ENCODE data around the gene SETDB2. TPM values are rescaled to one million over a fixed set of nuclear protein-coding genes. Genes with fewer than 3 reads are reported as not detected.

Gene SETDB2
- total RNA-seq, 1 donor from 2014 or later: 9.9 TPM

DNA sequence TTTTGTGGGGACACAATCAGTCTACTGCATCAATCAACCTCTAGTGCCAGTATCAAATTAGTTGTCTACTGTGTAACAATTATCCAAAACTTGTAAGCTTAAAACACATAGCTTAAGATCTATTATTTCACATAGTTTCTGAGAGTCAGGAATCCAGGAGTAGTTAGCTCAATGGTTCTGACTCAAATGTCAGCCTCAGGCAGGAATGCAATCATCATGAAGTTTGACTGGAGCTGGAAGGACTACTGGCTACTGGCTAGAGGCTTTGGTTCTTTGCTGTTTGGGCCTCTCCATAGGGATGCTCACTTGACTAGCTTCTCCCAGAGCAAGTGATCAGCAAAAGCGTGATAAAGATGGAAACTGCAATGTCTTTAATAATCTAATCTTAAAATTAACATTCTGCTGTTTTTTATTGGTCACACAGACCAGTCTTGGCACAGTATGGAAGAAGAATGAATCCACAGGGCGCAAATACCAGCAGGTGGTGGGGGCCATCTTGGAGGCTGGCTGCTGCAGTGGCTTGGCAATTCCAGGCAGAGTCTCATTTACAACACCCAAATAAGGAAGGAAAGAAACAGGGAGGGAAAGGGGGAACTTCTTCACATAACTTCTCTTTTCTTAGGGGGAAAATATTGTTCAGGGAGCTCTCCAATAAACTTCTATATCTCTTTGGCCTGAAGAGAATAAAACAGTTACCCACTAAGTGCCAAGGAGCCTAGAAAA is 15.9 kb upstream of the SETDB2 start:
- no peak for DNase-seq

DNA sequence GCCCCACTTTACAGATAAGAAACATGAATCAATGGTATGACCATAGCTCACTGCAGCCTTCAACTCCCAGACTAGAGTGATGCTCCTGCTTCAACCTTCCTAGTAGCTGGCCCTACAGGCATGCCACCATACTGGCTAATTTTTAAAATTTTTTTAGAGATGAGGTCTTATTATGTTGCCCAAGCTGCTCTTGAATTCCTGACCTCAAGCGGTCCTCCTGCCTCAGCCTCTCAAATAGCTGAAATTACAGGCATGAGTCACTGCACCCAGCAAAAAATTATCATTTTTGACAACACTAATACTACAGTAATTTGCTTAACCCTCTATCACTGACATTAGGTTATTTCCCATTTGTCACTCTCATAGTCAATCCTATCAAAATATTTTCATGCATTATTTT is 15.0 kb upstream of the SETDB2 start:
- no peak for DNase-seq

DNA sequence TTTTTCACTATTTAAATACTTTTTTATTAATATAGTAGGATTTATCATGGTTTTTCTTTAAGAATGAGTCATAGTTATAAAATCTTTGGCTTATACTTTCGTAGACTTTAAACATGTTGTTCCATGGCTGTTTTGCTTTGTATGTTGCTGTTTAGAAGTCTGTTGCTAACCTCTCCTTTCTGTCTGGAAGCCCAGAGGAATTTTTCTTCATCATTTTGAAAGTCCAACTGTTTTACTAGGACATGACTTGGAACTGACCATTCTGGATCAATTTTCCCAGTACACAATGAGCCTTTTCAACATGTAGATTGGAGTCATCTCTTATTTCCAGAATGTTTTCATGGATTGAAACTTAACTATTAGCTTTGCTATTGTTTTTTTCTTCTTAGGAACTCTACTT is 8.1 kb upstream of the SETDB2 start:
- DNase-seq: peak; percentile 20

DNA sequence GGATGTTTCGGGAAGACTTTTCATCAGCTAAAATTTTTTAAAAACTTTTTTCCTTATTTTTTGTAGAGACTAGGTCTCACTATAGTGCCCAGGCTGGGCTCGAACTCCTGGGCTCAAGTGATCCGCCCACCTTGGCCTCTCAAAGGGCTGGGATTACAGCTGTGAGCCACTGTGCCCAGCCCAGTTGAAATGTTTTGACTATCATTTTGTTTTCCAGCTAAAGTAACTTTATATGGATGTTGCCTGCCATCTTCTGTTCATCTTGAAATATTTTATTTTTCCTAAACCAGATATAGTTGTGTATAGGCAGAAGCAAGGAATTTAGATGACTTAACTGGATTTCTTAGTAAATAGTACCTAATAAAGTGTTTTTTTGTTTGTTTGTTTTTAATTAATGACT is 7.2 kb upstream of the SETDB2 start:
- DNase-seq: peak; percentile 23

DNA sequence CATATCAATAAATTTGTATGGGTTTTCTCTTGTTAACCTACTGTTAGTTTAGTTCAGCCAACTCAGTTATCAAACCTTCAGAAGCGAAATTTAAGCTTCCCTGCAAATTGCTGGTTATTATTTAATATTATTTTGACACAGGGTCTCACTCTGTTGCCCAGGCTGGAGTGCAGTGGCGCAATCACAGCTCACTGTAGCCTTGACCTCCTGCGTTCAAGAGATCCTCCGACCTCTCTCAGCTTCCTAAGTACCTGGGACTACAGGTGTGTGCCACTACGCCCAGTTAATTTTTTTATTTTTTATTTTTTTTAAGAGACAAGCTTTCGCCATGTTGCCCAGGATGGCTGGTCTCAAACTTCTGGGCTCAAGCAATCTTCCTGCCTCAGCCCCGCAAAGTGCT is 6.4 kb upstream of the SETDB2 start:
- no peak for DNase-seq

DNA sequence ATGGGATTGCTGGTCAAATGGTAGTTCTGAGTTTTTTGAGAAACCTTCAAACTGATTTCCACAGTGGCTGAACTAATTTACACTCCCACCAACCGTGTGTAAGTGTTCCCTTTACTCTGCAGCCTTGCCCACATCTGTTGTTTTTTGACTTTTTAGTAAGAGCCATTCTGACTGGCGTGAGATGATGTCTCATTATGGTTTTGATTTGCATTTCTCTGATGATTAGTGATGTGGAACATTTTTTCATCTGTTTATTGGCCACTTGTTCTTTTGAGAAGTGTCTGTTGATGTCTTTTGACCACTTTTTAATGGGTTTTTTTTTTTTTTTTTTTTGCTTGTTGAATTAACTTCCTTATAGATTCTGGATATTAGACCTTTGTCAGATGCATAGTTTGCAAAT is 4.5 kb upstream of the SETDB2 start:
- no peak for DNase-seq

DNA sequence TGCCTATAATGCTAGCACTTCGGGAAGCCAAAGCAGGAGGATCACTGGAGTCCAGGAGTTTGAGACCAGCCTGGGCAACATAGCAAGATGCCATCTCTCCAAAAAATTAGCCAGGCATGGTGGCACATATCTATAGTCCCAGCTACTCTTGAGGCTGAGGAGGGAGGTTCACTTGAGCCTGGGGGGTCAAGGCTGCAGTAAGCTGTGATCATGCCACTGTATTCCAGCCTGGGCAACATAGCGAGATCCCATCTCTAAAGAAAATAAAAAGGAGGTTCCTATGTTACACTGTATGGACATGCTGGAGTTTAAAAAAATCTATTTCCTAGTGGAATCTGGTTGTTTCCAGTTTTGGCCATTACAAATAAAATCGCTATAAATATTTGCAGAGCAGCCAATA is 2.8 kb upstream of the SETDB2 start:
- DNase-seq: no peak

DNA sequence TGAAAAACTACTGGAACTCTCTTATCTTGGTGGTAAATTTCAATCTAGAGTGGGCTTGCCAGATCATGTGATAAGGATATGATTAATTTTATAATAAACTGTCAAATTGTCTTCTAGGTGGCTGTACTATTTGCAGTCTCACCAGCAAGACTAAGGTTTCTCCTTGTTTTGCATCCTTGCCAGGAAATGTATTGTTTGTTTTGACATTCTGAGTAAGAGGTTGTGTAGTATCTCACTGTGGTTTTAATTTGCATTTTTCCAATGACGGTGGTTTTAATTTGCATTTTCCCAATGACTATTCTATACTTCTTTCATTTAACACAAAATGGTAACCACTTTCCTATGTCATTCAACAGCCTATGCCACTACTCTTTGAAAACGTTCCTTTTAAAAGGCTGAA is 2.2 kb upstream of the SETDB2 start:
- peak; percentile 4 for DNase-seq

DNA sequence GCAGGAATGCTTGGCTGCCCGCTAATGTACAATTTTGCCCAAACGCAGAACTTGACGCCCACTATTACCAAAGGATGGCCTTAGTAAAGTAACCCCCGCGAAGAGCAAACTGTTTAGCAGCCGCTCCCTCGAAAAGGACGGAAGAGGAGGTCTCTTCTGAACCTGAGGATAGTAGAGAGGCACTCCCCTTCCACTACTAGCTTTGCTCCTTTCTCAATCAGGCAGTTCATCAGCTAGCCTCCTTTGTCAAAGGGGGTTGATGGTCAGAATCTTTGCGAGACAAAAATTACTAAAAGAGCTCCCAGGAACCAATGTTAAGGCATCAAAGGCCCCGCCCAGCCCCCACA is 744 bp upstream of the SETDB2 start:
- DNase-seq: peak; percentile 29

DNA sequence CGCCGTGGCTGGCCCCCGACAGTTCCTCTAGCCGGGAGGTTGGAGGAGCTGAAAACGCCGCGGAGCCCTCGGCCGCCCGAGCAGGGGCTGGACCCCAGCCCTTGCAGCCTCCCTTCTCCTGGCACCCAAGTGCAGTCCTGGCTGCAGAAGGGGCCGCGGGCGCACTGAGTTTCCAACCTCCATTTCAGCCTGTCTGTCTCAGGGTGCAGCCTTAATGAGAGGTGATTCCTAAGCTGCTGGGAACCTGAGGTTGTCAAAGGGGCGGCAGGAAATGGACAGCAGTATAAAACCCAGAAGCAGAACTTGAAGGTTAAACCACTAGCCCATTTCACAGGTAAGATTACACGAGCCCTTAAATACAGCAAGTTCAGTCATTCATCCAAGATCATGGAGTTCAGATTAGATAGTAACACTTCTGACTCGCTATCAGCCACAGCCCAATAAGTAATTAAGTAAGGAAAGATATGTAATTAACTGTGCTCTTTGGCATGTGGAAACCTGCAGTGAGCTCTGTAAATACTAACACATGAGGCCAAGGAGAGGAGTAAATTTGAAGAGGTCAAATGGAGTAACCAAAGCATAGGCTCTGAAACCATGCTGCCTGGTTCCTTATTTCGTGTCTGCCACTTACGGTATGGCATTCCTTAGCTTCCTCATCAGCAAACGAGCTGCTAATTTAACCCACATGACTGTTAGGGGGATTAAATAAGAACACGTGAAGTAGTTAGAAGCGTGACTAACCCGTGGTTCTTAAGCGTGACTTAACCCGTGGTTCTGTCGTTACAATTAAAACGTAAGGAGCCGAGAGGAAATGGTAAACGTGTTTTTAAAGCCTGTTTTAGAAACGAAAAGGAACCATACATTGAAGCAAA is 686 bp downstream of the SETDB2 start:
- DNase-seq: peak; percentile 68

DNA sequence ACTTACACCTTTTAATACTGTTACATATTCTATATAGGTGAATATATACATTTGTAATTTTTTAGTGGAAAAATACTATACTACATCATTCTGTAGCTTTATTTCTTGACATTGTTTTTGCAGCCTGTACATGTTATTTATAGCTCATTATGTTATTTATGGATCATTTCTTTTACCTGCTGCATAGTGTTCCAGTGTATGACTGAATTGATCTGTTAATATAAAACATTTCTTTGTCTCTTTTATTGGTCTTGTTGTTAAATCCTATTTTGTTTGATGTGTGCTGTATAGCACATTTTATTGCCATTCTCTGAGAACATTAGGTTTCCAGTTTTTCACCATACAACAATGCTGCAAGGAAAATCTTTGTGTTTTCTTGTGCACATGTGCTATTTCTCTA is 2.4 kb downstream of the SETDB2 start:
- no peak for DNase-seq

DNA sequence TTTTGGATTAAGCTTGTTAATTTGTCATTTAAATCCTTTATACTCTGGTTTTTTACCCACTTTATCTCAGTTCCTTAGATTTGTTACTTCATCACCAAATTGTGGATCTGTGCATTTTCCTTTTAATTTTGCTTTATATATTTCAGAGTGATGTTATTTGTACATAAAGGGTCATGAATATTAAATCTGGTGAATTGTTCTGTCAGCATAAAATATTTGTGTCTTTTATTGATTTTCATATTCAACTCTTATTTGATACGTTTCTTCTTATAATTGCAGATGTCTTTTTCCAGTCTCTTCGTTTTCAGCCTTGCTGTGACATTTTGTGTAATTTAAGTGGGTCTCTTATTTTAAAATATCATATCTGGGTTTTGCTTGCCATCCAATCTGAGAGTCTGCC is 4.7 kb downstream of the SETDB2 start:
- DNase-seq: no peak

DNA sequence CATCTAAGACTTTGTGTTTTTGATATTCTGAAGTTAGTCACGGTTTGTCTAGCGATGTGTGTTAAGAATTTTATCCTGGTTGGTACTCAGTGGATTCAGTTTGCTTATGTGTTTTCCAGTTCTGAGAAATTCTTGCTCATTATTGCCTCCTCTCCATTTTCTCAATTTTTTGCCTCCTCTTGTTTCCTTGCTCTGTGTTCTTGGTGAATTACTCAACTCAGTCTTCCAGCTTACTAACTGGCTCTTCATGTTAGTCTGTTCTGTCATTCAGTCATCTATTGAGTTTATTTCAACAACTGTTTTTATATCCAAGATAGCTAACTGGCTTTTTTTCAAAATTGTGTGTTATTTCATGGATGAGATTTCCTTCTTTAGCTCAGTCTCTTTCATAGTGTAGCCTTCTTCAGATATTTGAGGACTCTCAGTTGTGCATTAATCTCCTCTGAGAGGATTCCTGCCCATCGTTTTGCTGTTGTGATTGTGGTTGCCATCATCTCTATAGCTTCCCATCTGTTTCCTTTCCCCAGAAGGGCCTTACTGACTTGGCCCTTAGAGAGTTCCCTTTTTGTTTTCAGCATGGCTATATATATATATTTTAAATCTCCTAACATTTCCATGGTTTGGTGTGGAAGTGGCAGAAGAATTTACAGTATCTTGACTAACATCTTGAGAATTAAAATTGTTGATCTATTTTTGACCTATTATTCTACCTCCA is 6.2 kb downstream of the SETDB2 start:
- no peak for DNase-seq

DNA sequence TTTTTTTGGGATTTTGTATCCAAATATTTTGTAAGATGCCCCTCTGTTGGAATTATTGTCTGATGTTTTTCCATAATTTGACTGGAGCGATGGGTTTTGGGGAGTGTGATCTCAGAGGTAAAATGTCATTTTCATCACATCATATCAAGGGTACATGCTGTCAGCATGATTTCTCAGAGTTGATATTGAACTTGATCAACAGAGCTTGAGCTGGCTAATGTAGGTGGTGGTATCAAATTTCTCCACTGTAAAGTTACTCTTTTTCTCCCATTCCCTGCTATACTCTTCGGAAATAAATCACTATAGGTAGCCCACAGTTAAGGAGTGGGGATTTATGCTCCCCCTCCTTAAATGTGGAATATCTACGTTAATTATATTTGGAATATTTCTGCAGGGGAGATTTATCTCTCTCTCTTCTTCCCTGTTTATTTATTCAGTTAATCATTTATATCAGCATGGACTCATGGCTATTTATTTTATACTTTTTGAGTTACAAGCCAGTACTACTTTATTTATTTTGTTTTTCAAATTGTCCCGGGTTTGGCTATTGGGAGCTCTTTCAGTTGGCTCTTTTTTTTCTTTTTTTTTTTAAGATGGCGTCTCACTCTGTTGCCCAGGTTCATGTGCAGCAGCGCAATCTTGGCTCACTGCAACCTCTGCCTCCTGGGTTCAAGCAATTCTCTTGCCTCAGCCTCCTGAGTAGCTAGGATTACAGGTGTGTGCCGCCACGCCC is 8.8 kb downstream of the SETDB2 start:
- no peak for DNase-seq

DNA sequence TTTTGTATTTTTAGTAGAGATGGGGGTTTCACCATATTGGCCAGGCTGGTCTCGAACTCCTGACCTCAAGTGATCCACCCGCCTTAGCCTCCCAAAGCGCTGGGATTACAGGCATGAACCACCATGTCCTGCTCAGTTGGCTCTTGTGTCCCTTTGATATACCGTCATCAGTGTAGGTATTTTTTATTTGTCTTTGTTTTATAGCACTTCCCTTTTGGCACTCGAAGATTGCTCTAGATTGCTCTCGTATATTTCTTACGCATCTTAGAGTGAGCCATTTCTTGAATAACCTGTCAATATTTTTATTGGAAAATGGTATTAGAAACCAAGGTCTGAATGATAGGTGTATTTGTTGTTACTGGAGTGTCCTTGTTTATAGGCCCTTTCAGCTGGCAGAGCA is 9.4 kb downstream of the SETDB2 start:
- DNase-seq: no peak

DNA sequence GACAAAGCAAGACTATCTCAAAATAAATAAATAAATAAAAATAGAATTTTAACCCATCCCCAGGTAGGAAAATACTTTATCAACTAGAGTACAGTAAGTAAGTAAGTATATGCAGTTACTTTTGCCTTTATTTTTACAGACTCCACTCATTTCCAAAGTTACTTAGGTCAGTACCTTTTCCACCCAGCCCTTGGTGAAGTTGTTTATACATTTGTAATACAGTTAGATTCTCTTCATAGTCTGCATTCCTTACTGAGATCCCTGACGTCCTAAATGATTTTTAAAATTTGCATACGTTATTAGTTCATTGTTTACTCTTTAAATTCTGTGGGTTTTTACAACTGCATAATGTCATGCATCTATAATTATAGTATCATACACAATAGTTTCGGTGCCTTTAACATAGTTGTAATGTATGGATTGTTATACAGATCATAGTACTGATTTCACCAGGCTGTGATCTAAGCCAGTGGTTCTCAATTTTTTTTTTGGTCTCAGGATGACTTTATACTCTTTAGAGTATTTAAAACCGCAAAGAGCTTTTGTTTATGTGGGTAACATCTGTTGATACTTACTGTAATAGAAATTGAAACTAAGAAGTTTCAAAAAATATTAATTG is 10.4 kb downstream of the SETDB2 start:
- no peak for DNase-seq

DNA sequence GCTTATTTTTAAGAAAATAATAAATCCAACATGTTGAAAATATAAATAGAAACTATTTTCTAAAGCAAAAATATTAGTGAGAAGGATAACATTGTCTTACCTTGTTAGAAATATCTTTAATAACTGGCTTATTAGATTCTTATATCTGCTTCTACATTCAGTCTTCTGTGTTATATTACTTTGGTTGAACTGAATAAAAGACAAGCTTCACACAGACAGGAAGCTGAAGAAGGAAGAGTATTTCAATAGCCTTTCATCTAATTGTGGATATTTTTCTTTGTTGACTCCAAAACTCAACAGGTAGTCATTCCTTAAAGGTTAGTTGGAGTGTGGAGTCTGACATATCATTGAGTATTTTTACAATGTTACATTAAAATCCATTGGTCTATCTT is 10.9 kb downstream of the SETDB2 start:
- no peak for DNase-seq

DNA sequence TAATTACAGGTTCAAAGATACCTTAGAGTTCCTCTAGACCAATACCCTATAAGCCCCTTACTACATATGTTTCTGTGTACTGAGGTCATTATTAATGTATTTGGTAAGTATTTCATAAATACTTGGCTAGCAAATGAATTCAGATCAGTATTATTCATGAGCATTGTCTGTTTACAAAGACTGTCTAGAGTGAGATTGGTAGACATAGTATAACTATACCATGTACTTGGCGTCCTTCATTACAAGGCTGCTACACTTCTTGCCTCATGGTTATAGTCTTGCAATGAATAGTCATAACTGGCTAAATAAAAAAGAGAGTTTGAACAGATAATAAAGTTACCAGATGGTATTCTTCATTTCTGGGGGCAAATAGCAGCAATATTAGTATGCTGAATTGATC is 12.1 kb downstream of the SETDB2 start:
- no peak for DNase-seq

DNA sequence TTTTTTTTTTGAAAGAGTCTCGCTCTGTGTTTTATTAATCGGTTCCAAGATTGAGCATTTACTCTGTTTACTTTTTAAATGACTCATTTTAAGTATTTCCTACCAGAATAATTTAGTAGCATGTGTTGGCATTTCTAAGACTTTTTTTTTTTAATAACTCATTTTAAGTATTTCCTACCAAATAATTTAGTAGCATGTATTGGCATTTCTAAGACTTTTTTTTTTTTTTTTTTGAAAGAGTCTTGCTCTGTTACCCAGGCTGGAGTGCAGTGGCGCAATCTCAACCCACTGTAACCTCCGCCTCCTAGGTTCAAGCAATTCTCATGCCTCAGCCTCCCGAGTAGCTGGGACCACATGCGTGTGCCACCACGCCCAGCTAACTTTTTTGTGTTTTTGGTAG is 13.1 kb downstream of the SETDB2 start:
- DNase-seq: no peak

DNA sequence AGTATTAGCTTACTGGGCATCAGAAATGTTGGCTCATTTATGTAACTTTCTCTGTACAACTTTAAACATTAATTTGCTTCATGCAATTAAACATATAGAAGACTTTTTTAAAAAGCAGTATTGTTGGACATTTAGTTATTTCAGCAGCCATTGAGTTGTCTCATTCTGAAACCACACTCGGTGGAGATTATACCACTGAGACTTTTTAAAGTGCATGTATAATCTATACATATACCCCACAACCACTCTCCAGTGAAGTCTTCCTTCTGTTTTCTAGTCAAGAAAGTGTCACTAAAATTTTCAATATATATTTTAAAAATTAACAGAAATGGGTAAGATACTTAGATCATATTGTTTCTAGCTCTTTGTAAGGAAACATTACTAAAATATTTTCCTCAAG is 15.5 kb downstream of the SETDB2 start:
- no peak for DNase-seq

DNA sequence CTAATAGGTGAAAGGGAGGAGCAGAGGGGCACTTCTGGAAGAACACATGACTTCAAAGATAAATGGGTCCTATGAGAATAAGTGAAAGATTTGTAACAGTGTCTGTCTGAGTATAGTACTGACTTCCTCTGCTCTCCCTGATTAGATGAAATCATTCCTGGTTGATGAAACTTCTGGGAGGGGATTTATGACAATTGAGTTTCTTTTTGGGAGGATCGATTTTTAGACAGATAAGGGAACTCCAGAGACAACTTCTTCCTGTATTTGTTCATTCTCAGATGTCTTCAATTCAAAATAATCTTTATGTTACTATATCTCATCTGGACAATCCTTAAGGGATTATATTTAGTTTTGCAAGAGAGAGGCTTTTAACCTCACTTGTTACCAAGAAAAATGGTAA is 20.0 kb downstream of the SETDB2 start:
- peak; percentile 2 for DNase-seq

DNA sequence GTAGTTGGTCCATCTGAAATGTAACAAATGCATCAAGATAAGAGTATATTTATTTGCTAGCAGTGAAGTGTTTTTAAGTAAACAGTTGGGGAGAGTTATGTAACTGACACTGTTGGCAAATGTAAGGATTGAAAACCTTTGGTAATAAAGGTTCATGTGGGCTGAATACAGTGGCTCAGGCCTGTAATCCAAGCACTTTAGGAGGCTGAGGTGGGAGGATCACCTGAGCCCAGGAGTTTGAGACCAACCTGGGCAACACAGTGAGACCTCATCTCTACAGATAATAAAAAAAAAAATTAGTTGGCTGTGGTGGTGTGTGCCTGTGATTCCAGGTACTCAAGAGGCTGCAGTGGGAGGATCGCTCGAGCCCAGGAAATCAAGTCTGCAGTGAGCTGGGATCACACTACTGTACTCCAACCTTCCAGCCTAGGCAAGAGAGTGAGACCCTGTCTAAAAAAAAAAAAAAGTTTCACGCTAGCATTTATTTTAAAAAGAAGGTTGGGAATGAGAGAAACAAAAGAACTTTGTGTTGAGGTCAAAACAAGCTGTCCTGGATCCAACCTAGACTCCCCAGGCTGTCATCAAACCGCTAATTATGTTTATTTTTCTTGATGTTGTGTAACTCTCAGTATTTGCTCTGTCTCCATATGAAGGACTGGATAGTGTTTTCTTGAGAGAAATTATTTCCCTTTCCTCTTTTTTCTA is 20.7 kb downstream of the SETDB2 start:
- no peak for DNase-seq
